ENCODE data around the gene KCNIP4. TPM values are rescaled to one million over a fixed set of nuclear protein-coding genes. Genes with fewer than 3 reads are reported as not detected.

The KCNIP4 gene
- total and polyA plus RNA-seq, 2 of the 8 experiments (the other 6 are each of a cell fraction or from before 2014, with no cell fraction given), result 0.06 TPM; not detected in 1

GRCh38 chr4:21271439-21272052, 677.0 kb downstream of the KCNIP4 start:
- no peak overlapping the region for H2BK15ac ChIP-seq (ENCODE audit: low read length)
- H2AFZ ChIP-seq (ENCODE audit: low read length), result no peak overlapping the region
- H4K8ac ChIP-seq (ENCODE audit: extremely low read depth, insufficient read depth, low read length), result no peak overlapping the region
- H2AK5ac ChIP-seq (ENCODE audit: low read depth, low read length), result no peak overlapping the region
- DNase-seq (ENCODE audit: low read depth in 1 of 2, low spot score in 2 of 2), result no peak
- H3K4me3 ChIP-seq (ENCODE audit: extremely low read depth in 1 of 4, insufficient read depth in 2 of 4, low read depth in 3 of 4, low read length in 4 of 4), result no peak overlapping the region
- H2BK120ac ChIP-seq (replicated peaks; ENCODE audit: low read depth, low read length), result no peak overlapping the region
- H3K9me3 ChIP-seq (ENCODE audit: insufficient read depth in 2 of 2, low read depth in 1 of 2, low read length in 1 of 2), result no peaks in the 10 kb centered on the region
- no peaks in the 10 kb centered on the region for H3K4me1 ChIP-seq (replicated peaks in 1 of 4; ENCODE audit: control insufficient read depth in 3 of 4, insufficient read depth in 4 of 4, low read length in 3 of 4)
- H3K36me3 ChIP-seq (ENCODE audit: control insufficient read depth in 2 of 4, insufficient read depth in 4 of 4, low read length in 3 of 4), result no peaks in the 10 kb centered on the region
- no peak overlapping the region for H2BK20ac ChIP-seq (ENCODE audit: low read length)
- H4K91ac ChIP-seq (replicated peaks; ENCODE audit: insufficient read length, low read length), result no peak overlapping the region
- no peak overlapping the region for H3K18ac ChIP-seq (ENCODE audit: extremely low read depth, low read length)
- no peaks in the 10 kb centered on the region for H3K79me1 ChIP-seq (ENCODE audit: low read depth, low read length)
- no peaks in the 10 kb centered on the region for H4K20me1 ChIP-seq (replicated peaks in 1 of 2; ENCODE audit: control insufficient read depth in 1 of 2, insufficient read depth in 2 of 2, low read length in 2 of 2)
- WGBS, 2 experiments (ENCODE audit: extremely low coverage in 1 of 2, insufficient coverage in 1 of 2, insufficient read length in 1 of 2, insufficient replicate concordance in 2 of 2, low coverage in 1 of 2, low lambda C conversion rate in 2 of 2, missing lambda C conversion rate in 1 of 2), result 86% methylated on average over 4 of the region's 4 CpGs; no CpG with 5 or more reads in 1 of the 2 experiments
- ChIA-PET CTCF (ENCODE audit: partially characterized antibody) (no interaction called here), POLR2A (ENCODE audit: partially characterized antibody) (no interaction called here)
- H3K4ac ChIP-seq (replicated peaks; ENCODE audit: insufficient read length, low read depth, low read length), result no peak overlapping the region
- H3K14ac ChIP-seq (ENCODE audit: insufficient read length), result no peak overlapping the region
- no peaks in the 10 kb centered on the region for H3K79me2 ChIP-seq (ENCODE audit: control insufficient read depth in 1 of 2, insufficient read depth in 2 of 2, low read length in 2 of 2)
- H3K56ac ChIP-seq (replicated peaks; ENCODE audit: insufficient read length, low read depth, low read length), result no peak overlapping the region
- H3K23ac ChIP-seq (ENCODE audit: insufficient read length), result no peak overlapping the region
- H3K27ac ChIP-seq (ENCODE audit: low read depth, low read length), result no peak overlapping the region
- FAIRE-seq, result no peak
- no peaks in the 10 kb centered on the region for H3K27me3 ChIP-seq (replicated peaks in 1 of 4; ENCODE audit: control insufficient read depth in 3 of 4, extremely low read depth in 1 of 4, insufficient read depth in 3 of 4, low read length in 3 of 4)
- H4K5ac ChIP-seq (ENCODE audit: insufficient read length, low read depth, low read length), result no peak overlapping the region
- H2BK12ac ChIP-seq (ENCODE audit: low read depth, low read length), result no peak overlapping the region
- H3K23me2 ChIP-seq (ENCODE audit: low read depth, low read length), result no peaks in the 10 kb centered on the region
- H2BK5ac ChIP-seq (ENCODE audit: low read depth, low read length), result no peak overlapping the region
- no peak overlapping the region for H3K4me2 ChIP-seq (ENCODE audit: insufficient read depth in 1 of 2, low read depth in 2 of 2, low read length in 2 of 2)
- no peak overlapping the region for H3K9ac ChIP-seq (replicated peaks in 1 of 4; ENCODE audit: extremely low read depth in 1 of 4, low read depth in 3 of 4, low read length in 3 of 4)
- TF ChIP-seq ZNF274 (IDR thresholded peaks at IDR 0.05; ENCODE audit: borderline replicate concordance, extremely low read depth, low read length) (no peak), TBP (IDR thresholded peaks at IDR 0.05; ENCODE audit: low read depth, low read length) (no peak), CTBP2 (IDR thresholded peaks at IDR 0.05; ENCODE audit: borderline replicate concordance, insufficient read depth, insufficient read length, low read length) (no peak), SP4 (IDR thresholded peaks at IDR 0.05; ENCODE audit: low read length) (no peak), RBBP5 (IDR thresholded peaks at IDR 0.05; ENCODE audit: borderline replicate concordance, low read depth, low read length) (no peak), SUZ12 (IDR thresholded peaks at IDR 0.05; ENCODE audit: low read length) (no peak), JUND (IDR thresholded peaks at IDR 0.05; ENCODE audit: low read length) (no peak), POLR2A (IDR thresholded peaks at IDR 0.05; ENCODE audit: control extremely low read depth in 1 of 2, low read depth in 2 of 2, low read length in 2 of 2) (no peak)

Data from H1 (cell line).